ENCODE results near the gene VWA7.

GRCh38 chr6:31760790-31761189 is 16.3 kb downstream of the VWA7 start:
- TF ChIP-seq YY1 (IDR thresholded peaks at IDR 0.05; ENCODE audit: insufficient read depth, insufficient read length) (no peak), SUZ12 (IDR thresholded peaks at IDR 0.05; ENCODE audit: extremely low read depth, insufficient read depth, insufficient read length) (no peak)
